ENCODE measurements around the gene HBZ. TPM values are rescaled to one million over a fixed set of nuclear protein-coding genes. Genes with fewer than 3 reads are reported as not detected.
"Not testable (repeated sequence)": the region's sequence is repeated elsewhere in the genome, so short reads cannot be mapped to it uniquely, and the experiment has no call there.

HBZ gene
- total and polyA plus RNA-seq, 4 donors = 1.1 to 5.0 (median 2.4) TPM

GRCh38 chr16:146646-147045 lies 5.8 kb upstream of the HBZ start:
- no peak for DNase-seq (ENCODE audit: low read depth in 4 of 6, low spot score in 6 of 6)
- H3K4me3 ChIP-seq (ENCODE audit: low read depth, low read length) = no peak overlapping the region
- no CpG with 5 or more reads among the region's 2 CpGs for WGBS (ENCODE audit: insufficient coverage)

DNA sequence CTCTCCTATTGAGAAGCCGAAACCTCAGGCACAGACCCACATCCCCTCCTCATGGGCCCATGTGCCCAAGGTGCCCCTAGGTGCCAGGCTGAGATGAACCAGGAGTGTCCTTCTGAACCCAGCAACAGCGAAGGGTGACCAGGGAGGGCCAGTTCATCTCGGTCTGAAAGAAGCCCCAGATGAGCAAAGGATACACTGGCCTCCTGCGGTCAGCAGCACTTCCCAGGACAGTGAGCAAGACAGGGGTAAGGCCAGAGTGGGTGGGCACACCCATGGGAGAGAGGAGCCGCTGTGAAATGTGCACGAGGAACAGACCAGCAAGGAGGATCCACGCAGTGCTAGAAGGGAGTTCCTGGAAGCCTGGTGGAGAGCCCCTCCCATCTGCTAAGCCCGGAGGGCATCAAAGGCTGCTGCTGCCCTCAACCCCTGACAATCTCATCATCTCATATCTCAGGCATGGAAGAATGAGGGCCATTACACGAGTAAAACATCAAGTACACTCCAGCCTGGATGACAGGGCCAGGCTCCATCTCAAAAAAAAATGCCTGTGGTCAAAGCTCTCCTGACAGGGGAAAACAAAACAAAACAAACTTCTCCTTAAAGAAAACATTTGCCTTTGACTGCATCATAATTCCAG lies 3.3 kb upstream of the HBZ start:
- Histone ChIP-seq H3K27ac (ENCODE audit: low read depth, low read length) (no peak overlapping the region), H3K9me3 (ENCODE audit: control insufficient read depth, insufficient read depth, low read length) (no peaks in the 10 kb centered on the region), H3K4me3 (ENCODE audit: low read depth, low read length) (no peak overlapping the region), H3K27me3 (ENCODE audit: control insufficient read depth, insufficient read depth, low read length) (peaks cover 8% of the 10 kb centered on the region), H3K36me3 (ENCODE audit: control insufficient read depth, insufficient read depth, low read length) (no peaks in the 10 kb centered on the region), H3K4me1 (ENCODE audit: control insufficient read depth, insufficient read depth, low read length) (peaks cover under 1% of the 10 kb centered on the region)
- 59% methylated on average over 8 of the region's 9 CpGs for WGBS (ENCODE audit: insufficient coverage)
- DNase-seq (ENCODE audit: low read depth in 4 of 6, low spot score in 6 of 6) = no peak

More at GRCh38 chr16:146646-147045, 5.8 kb upstream of the HBZ start:
- Histone ChIP-seq H3K9me3 (ENCODE audit: control insufficient read depth, insufficient read depth, low read length) (no peaks in the 10 kb centered on the region), H3K27me3 (ENCODE audit: control insufficient read depth, insufficient read depth, low read length) (peaks cover 8% of the 10 kb centered on the region), H3K4me1 (ENCODE audit: control insufficient read depth, insufficient read depth, low read length) (peaks cover 9% of the 10 kb centered on the region), H3K27ac (ENCODE audit: low read depth, low read length) (no peak overlapping the region), H3K36me3 (ENCODE audit: control insufficient read depth, insufficient read depth, low read length) (no peaks in the 10 kb centered on the region)

DNA sequence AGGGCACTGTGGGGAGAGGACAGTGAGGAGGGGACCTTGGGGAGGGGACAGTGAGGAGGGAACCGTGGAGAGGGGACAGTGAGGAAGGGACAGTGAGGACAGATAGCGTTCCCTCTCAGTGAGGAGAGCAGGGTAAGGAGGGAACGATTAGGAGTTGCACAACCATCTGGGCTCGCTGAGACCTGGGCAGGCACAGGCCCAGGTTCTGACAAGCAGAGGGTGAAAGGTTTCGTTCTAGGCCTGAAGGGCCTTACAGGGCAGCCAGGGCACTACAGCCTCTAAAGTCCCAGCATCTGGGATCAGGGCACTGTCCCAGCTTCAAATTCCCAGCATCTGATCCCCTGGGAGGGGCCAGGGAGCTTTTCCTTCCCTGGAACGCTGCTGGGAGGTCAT lies 681 bp downstream of the HBZ start:
- H3K27ac ChIP-seq (ENCODE audit: low read depth, low read length); DNase-seq (ENCODE audit: low read depth in 4 of 6, low spot score in 6 of 6); H3K9me3 ChIP-seq (ENCODE audit: control insufficient read depth, insufficient read depth, low read length); H3K4me3 ChIP-seq (ENCODE audit: low read depth, low read length); H3K36me3 ChIP-seq (ENCODE audit: control insufficient read depth, insufficient read depth, low read length): not testable (repeated sequence)
- H3K27me3 ChIP-seq (ENCODE audit: control insufficient read depth, insufficient read depth, low read length) = peaks cover 39% of the 10 kb centered on the region
- peaks cover 11% of the 10 kb centered on the region for H3K4me1 ChIP-seq (ENCODE audit: control insufficient read depth, insufficient read depth, low read length)
- WGBS (ENCODE audit: insufficient coverage) = 53% methylated on average over 2 of the region's 6 CpGs

- H3K36me3 ChIP-seq (ENCODE audit: control insufficient read depth, insufficient read depth, low read length); H3K9me3 ChIP-seq (ENCODE audit: control insufficient read depth, insufficient read depth, low read length); H3K4me3 ChIP-seq (ENCODE audit: low read depth, low read length); DNase-seq (ENCODE audit: low read depth in 4 of 6, low spot score in 6 of 6); H3K27ac ChIP-seq (ENCODE audit: low read depth, low read length): not testable (repeated sequence)
- Histone ChIP-seq H3K4me1 (ENCODE audit: control insufficient read depth, insufficient read depth, low read length) (peaks cover 11% of the 10 kb centered on the region), H3K27me3 (ENCODE audit: control insufficient read depth, insufficient read depth, low read length) (peaks cover 39% of the 10 kb centered on the region)
- no CpG with 5 or more reads among the region's 74 CpGs for WGBS (ENCODE audit: insufficient coverage)
These were observed 1.2 kb downstream of the HBZ start for GRCh38 chr16:153550-154216.

DNA sequence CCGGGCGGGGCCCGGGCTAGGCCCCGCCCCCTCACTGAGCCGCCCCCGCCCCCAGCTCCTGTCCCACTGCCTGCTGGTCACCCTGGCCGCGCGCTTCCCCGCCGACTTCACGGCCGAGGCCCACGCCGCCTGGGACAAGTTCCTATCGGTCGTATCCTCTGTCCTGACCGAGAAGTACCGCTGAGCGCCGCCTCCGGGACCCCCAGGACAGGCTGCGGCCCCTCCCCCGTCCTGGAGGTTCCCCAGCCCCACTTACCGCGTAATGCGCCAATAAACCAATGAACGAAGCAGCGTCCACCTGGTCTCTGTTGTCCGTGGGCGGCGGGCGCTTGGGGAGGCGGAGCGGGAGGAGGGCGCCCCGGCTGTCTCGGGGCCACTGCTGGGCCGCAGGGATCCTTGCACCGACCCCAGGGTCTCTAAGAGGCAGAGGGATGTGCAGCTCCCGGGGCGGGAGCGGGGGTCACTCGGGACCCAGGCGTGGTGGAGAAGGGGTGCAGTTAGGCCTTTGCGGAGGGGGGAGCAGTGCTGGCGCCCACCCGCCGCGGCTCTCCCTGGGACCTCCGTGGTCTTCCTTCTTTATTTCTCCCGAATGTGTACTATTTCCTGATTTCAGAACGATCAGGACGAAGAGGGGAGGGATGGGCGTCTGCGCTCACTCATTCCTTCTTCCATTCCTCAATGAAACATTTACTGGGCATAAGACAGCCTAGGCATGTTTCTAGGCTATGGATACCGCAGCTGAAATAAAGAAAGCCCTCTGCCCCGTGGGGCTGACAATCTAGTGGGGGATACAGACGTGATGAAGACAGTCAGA lies 2.0 kb downstream of the HBZ start:
- H3K27ac ChIP-seq (ENCODE audit: low read depth, low read length) = no peak overlapping the region
- H3K27me3 ChIP-seq (ENCODE audit: control insufficient read depth, insufficient read depth, low read length) = peaks cover 40% of the 10 kb centered on the region
- no peaks in the 10 kb centered on the region for H3K9me3 ChIP-seq (ENCODE audit: control insufficient read depth, insufficient read depth, low read length)
- peak in 2 of 6 donors; percentile 52 for DNase-seq (ENCODE audit: low read depth in 4 of 6, low spot score in 6 of 6)
- under 1% methylated on average over 40 of the region's 59 CpGs for WGBS (ENCODE audit: insufficient coverage)
- H3K36me3 ChIP-seq (ENCODE audit: control insufficient read depth, insufficient read depth, low read length) = no peaks in the 10 kb centered on the region
- peaks cover 11% of the 10 kb centered on the region for H3K4me1 ChIP-seq (ENCODE audit: control insufficient read depth, insufficient read depth, low read length)
- peak overlapping the region; percentile 24 for H3K4me3 ChIP-seq (ENCODE audit: low read depth, low read length)

DNA sequence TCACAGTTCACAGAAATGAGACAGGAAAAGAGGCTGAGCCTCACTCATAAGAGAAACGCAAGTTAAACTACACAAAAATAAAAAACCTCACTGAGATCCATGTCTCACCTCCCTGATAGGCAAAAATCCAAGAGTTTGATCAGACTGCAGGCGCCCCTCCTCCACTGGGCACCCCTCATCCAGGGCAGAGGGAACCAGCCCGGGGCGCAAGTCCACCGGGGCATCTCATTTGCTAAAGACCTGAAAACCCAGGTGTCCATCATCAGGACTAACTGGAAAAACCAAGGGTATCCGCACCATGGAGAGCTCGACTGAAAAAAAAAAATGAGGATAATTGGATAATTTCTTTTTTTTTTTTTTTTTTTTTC lies 2.6 kb downstream of the HBZ start:
- Histone ChIP-seq H3K27me3 (ENCODE audit: control insufficient read depth, insufficient read depth, low read length) (peaks cover 41% of the 10 kb centered on the region), H3K4me1 (ENCODE audit: control insufficient read depth, insufficient read depth, low read length) (peaks cover 11% of the 10 kb centered on the region), H3K4me3 (ENCODE audit: low read depth, low read length) (peak overlapping the region; percentile 24), H3K36me3 (ENCODE audit: control insufficient read depth, insufficient read depth, low read length) (no peaks in the 10 kb centered on the region), H3K9me3 (ENCODE audit: control insufficient read depth, insufficient read depth, low read length) (no peaks in the 10 kb centered on the region), H3K27ac (ENCODE audit: low read depth, low read length) (no peak overlapping the region)
- WGBS (ENCODE audit: insufficient coverage) = 29% methylated on average over 1 of the region's 7 CpGs
- no peak for DNase-seq (ENCODE audit: low read depth in 4 of 6, low spot score in 6 of 6)

DNA sequence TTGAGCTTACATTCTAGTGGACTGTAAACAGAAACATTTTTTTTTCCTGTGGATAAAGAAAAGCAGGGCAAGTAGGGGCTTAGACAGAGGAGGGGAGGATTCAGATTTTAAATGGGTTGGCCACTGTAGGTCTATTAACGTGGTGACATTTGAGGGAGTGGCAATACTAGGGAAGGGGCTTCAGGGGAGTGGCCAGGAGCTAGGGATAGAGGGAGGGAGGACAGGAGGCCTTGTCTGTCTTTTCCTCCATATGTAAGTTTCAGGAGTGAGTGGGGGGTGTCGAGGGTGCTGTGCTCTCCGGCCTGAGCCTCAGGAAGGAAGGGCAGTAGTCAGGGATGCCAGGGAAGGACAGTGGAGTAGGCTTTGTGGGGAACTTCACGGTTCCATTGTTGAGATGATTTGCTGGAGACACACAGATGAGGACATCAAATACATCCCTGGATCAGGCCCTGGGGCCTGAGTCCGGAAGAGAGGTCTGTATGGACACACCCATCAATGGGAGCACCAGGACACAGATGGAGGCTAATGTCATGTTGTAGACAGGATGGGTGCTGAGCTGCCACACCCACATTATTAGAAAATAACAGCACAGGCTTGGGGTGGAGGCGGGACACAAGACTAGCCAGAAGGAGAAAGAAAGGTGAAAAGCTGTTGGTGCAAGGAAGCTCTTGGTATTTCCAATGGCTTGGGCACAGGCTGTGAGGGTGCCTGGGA lies 6.8 kb downstream of the HBZ start:
- no peaks in the 10 kb centered on the region for H3K9me3 ChIP-seq (ENCODE audit: control insufficient read depth, insufficient read depth, low read length)
- H3K27me3 ChIP-seq (ENCODE audit: control insufficient read depth, insufficient read depth, low read length) = peaks cover 51% of the 10 kb centered on the region
- 56% methylated on average over 5 of the region's 6 CpGs for WGBS (ENCODE audit: insufficient coverage)

DNA sequence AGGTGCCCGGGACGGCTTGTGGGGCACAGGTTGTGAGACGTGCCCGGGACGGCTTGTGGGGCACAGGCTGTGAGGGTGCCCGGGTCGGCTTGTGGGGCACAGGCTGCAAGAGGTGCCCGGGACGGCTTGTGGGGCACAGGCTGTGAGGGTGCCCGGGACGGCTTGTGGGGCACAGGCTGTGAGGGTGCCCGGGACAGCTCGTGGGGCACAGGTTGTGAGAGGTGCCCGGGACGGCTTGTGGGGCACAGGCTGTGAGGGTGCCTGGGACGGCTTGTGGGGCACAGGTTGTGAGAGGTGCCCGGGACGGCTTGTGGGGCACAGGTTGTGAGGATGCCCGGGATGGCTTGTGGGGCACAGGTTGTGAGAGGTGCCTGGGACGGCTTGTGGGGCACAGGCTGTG lies 7.8 kb downstream of the HBZ start:
- not testable (repeated sequence) for H3K4me1 ChIP-seq (ENCODE audit: control insufficient read depth, insufficient read depth, low read length); DNase-seq (ENCODE audit: low read depth in 4 of 6, low spot score in 6 of 6); H3K27ac ChIP-seq (ENCODE audit: low read depth, low read length); H3K4me3 ChIP-seq (ENCODE audit: low read depth, low read length); H3K9me3 ChIP-seq (ENCODE audit: control insufficient read depth, insufficient read depth, low read length); H3K36me3 ChIP-seq (ENCODE audit: control insufficient read depth, insufficient read depth, low read length)
- WGBS (ENCODE audit: insufficient coverage) = 76% methylated on average over 6 of the region's 20 CpGs
- H3K27me3 ChIP-seq (ENCODE audit: control insufficient read depth, insufficient read depth, low read length) = peaks cover 46% of the 10 kb centered on the region

More for the DNA sequence above, 6.8 kb downstream of the HBZ start:
- H3K4me3 ChIP-seq (ENCODE audit: low read depth, low read length) = no peak overlapping the region
- no peak for DNase-seq (ENCODE audit: low read depth in 4 of 6, low spot score in 6 of 6)
- H3K4me1 ChIP-seq (ENCODE audit: control insufficient read depth, insufficient read depth, low read length) = peaks cover 9% of the 10 kb centered on the region
- no peaks in the 10 kb centered on the region for H3K36me3 ChIP-seq (ENCODE audit: control insufficient read depth, insufficient read depth, low read length)
- no peak overlapping the region for H3K27ac ChIP-seq (ENCODE audit: low read depth, low read length)

DNA sequence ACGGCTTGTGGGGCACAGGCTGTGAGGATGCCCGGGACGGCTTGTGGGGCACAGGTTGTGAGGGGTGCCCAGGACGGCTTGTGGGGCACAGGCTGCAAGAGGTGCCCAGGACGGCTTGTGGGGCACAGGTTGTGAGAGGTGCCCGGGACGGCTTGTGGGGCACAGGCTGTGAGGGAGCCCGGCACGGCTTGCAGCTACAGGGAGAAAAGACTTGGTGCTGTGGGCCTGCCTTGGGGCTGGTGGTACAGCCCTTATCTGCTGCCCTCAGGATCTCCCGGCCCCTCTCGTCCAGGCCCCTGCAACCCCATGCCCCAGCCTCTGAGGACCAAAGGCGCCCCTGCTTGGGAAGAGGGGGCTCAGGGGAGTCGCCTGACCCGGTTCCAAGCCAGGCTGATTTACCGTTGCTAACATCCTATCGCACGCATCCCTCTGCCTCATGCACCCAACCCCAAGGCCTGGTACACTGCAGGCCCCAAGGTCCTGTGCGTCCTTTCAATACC lies 8.3 kb downstream of the HBZ start:
- Histone ChIP-seq H3K9me3 (ENCODE audit: control insufficient read depth, insufficient read depth, low read length) (no peaks in the 10 kb centered on the region), H3K36me3 (ENCODE audit: control insufficient read depth, insufficient read depth, low read length) (no peaks in the 10 kb centered on the region), H3K4me1 (ENCODE audit: control insufficient read depth, insufficient read depth, low read length) (peaks cover 9% of the 10 kb centered on the region), H3K27me3 (ENCODE audit: control insufficient read depth, insufficient read depth, low read length) (peaks cover 48% of the 10 kb centered on the region), H3K4me3 (ENCODE audit: low read depth, low read length) (no peak overlapping the region), H3K27ac (ENCODE audit: low read depth, low read length) (no peak overlapping the region)
- no peak for DNase-seq (ENCODE audit: low read depth in 4 of 6, low spot score in 6 of 6)
- WGBS (ENCODE audit: insufficient coverage) = 65% methylated on average over 16 of the region's 18 CpGs

Data from spinal cord (tissue), 10 donors.